Measurements from ENCODE around the gene DLG2.
"Not testable (repeated sequence)": the region's sequence is repeated elsewhere in the genome, so short reads cannot be mapped to it uniquely, and the experiment has no call there.

Gene DLG2

DNA sequence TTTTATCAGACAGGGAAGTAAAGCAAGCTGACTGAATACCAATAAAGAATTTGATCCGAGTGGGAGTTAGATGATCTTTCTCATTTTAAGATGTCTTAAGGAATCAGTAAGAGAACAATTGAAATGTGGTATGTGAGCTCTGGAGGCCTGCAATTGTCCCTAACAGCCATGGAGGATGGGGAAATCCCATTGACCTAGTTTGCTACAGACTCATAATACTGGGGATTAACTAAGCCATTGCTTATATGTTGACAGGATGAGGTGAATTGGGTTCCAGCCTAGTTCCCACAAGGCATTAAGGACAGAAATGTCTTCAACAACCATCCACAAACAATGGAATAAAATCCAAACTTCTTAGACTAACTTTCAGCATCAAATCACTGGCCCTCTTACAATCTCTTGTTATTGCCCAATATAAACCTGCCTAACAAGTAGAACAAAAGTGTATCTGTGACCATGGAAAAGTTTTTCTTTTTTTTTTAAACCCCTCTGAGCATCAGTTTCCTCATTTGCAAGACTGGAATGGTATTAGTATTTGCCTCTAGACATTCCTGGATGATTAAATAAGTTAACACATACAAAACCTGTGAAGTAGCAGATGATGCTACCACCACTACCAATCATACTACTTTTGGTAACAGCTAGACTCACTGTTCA, 773.2 kb downstream of the DLG2 start:
- DNase-seq = no peak

GRCh38 chr11:84847842-84848241, 779.3 kb downstream of the DLG2 start:
- no peak for DNase-seq

DNA sequence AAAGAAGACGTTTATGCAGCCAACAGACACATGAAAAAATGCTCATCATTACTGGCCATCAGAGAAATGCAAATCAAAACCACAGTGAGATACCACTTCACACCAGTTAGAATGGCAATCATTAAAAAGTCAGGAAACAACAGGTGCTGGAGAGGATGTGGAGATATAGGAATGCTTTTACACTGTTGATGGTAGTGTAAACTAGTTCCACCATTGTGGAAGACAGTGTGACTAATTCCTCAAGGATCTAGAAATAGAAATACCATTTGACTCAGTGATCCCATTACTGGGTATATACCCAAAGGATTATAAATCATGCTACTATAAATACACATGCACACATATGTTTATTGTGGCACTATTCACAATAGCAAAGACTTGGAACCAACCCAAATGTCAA, 786.9 kb downstream of the DLG2 start:
- DNase-seq = not testable (repeated sequence)

GRCh38 chr11:84837402-84838069, 789.6 kb downstream of the DLG2 start:
- no peak for DNase-seq

GRCh38 chr11:84836371-84836770, 790.8 kb downstream of the DLG2 start:
- DNase-seq = no peak

DNA sequence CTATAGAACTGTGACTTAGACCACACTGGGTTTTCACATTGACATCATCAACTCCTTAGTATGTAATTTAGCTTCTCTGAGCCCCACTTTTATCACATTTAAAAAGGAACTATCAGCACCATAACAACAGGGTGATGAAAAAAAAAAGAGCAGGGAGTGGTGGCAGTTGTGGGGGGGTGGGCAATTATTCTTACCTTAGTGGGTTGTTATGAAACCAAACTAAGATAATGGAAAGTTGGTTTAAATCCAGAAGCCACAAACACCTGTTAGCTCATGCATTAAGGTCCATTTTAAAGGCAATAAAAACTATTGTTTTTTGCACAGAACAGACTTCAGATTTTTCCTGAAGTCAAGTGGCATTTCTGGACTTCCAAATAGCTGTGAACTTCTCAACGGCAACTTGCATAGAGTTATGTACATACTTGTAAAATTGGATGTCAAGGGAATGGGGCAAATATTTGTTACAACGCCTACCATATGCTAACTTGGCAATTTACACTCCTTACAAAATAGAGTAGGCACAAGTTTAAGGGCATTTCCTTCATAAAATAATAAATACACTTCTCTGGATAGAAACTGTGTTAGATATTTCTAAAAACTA, 793.6 kb downstream of the DLG2 start:
- DNase-seq = no peak

DNA sequence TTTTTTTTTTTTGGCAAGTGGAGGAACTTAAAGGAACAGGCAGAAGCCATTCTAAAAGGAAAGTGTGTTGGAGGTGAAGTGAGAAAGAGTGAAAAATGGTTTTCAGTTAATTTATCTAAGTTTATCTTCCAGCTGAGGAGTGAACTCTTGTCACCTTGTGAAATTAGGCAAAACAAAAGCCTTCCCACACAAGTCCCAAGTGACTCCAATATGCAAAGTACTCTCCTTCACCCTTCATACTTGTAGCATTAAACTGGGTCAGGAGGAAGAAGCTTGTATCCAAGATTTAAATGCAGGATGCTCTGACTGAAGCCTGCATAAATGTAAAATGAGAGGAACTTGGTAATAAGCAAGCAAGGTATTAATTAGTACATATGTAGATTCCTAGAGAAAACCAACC, 796.8 kb downstream of the DLG2 start:
- DNase-seq = no peak

GRCh38 chr11:84829162-84829561, 798.0 kb downstream of the DLG2 start:
- no peak for DNase-seq

DNA sequence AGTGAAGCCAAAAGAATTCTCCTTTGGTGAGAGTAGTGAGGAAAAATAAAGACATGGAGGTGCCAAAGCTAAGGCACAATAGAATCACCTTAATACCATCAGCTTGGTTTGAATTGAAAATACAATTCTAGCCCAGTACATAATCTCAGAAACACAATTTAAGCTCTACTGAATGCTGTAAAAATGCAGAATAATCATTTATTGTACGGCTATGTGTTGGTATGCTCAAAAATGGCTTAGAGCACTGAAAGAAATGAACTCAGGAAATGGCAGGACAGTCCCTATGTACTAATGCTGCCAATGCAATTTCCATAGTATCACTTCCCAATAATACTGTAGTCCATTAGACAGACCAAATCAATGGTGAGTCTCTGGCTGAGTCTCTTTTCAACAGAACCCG, 798.5 kb downstream of the DLG2 start:
- no peak for DNase-seq

DNA sequence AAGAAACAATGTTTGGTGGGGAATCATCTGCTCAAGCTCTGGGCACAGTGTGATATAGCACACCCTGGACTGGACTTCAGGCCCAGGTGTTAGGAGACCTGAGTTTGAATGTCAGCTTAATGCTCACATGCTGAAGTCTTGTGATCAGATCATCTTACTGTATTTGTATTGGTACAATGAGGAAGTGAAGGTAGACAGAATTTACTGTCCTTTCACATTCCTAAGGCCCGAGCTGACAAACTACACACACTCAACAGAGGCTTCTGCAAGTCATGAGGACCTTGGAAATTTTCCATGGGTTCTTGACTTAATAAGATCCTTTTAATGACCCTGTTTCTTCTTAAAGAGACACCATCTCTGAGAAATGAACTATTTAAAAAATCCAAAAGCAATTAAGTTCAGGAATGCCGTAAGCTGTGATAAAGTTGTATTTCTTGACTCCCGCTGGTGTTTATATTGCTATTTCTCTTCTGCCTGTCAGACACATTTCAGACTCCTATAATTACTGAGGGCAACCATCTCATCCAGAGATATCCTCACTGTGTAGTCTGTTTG, 802.0 kb downstream of the DLG2 start:
- no peak for DNase-seq

DNA sequence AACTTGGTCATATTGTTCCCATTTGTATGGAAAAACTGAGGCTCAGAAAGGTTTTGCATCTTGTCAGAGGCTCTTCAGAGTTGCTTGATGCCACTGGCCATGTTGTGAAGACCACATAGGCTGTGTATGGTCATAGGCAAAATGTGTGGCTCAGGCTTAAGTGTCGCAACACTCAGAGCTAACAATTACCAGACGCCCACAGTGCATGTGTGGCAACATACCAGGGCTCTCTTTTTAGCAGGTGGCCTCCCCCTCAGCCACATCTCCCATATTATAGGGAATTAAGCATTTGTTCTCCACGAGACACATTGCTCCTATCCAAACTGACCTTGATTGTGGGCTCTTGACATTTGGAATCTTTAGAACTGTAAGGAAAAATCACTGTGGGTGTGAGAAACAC, 802.5 kb downstream of the DLG2 start:
- no peak for DNase-seq

DNA sequence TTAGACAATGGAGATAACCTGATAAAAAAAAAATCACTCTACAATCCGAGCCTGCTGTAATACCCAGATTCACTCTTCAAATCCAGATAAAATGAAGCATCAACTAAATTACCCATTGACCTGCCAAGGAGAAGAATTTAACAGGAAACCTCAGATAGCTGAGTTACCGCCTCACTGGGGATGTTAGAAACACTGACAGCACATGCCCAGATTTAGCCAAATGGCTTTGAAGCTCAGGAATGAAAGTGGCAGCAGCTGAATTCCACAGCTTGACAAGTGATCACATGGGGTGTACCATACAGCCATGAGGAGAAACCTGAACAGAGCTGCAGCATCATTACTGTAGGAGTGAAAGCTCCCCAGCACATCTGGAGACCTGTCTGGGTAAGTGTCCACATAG, 807.6 kb downstream of the DLG2 start:
- DNase-seq = no peak

DNA sequence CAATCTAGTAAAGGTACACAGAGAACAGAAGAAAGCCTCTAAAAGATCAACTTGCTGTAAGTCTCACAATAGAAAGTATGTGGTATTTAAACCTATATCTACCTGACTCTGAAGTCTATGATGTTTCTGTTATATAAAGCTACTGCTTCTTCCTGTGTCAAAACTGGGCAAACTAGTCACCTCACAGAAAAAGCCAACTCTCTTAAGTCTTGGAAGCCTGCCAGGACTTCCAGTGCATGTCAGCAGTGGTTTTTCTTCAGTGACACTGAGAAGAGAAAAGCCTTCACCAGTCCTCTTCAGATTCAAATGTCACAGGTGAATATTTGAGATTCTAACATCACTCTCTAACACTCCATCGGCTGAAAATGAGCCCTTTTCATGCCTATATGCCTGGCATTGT, 808.0 kb downstream of the DLG2 start:
- no peak for DNase-seq

DNA sequence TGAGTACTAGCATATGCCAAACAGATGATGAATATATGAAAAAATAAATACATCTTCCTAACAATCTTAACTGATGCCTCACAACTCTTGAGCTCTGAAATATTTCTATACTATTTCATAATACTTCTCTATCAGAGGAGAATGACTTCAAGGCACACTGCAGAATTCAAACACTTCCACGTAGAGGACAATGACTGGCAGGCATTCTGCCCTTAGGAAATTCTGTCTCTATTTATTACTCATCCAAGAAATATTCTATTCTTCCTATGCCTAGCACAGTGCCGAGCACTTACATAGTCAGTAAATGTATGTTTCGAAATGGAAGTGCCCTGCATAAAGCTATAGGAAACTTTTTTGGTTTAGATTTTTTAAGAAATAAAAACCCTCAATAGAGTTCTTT, 809.1 kb downstream of the DLG2 start:
- DNase-seq = no peak

DNA sequence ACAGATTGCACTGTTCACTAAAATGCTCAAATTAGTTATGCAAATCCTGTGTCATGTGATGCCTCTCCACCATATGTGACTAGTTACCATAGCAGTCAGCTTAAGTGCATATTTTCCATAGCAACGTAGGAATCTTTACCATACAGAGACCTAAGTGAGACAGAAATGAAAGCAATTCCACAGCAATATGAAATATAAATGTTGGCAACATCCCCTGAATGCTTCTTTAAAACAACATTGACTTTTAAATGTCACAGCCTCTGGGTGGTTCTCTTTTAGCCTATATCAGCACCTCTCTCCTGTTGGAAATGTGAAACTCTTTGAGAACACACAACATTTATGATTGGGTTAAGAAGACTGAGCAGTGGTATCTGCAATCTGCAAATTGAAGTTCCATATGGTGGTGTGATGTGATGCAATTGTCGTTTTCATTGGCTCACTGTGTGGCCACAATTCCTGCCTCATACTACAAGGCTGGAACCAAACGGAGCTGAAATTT, 814.6 kb downstream of the DLG2 start:
- no peak for DNase-seq

DNA sequence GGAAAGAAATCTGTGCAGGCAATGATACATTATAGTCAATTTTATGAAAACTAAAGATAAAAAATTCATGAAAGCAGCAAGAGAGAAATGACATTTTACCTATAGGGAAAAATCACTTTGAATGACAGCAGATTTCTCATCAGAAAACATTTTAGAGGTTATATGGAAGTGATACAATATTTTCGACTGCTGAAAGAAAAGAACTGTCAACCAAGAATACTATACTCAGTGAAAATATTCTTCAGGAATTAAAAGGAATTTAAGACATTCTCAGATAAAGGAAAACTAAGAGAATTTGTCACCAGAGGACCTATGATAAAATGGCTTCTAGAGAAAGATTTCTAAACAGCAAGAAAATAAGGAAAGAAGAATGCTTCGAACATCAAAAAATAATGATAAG, 820.8 kb downstream of the DLG2 start:
- no peak for DNase-seq

DNA sequence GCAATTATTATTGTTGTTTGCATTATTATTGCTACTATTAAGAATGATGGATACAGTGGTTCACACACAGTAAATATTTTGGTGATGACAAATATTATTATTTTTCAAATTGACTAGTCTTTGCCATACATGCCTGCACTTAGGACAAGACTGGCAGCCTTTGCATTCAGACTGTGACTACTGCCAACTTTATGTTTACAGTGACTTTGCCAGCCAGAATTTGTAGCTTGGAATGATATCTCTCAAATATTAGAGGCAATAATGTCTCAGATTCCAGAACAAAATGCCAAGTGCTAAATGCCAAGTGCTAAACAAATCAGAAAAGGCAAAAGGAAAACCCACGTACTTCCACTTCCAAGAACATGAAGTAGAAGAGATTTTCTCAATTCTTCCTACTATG, 823.1 kb downstream of the DLG2 start:
- no peak for DNase-seq

DNA sequence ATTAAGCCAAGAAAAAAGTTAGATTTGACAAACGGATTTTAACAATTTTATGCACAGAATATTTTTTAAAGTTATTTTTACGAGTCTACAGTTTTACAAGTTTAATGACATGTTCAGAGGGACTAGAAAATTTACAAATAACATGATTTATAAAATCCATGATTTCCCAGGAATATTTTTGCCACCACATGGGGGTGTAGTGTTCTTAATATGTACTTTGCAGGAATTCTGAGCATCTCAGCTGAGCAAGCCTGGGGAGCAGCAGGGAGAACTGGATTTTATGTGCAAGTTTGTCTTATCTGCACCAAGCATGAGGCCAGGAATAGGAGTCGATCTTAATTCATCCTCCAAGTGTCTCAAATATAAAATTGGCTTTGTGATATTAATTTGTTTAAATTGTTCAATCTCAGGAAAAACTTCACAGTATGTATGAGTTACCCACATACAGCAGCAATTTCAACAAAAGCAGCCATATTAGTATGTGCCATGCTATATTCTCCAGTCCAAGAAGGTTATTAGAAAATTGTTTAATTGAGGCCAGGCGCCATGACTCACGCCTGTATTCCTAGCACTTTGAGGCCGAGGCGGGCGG, 826.3 kb downstream of the DLG2 start:
- peak in 2 of 56 donors; percentile 3 to 8 for DNase-seq

DNA sequence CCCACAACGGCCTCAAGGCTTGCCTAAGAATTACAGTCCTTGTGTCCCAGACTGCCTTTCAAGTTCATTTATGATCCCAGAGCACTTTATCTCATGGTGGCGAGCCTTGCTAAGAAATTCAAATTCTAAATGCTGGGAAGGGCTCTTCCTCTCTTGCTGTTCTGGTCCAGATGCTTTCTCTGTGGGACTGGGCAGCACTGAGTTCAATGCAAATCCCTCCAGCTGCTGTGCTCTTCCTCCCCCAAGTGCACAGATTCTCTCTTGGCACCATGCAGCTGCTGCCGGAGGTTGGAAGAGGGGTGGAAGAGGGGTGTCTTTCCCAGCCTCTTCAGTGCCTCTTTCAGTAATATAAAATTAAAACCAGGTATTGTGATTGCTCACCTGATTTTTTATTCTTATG, 828.0 kb downstream of the DLG2 start:
- DNase-seq = no peak

GRCh38 chr11:84795698-84796097, 831.4 kb downstream of the DLG2 start:
- DNase-seq = no peak

GRCh38 chr11:84794663-84795443, 832.3 kb downstream of the DLG2 start:
- DNase-seq = no peak

Measured in nucleus accumbens (tissue), 56 donors.